ENCODE data around the gene C8B.

C8B gene

GRCh38 chr1:56915960-56916359, 49.9 kb downstream of the C8B start:
- Mint-ChIP-seq H3K9me3 (no peaks in the 10 kb centered on the region), H3K4me3 (no peak overlapping the region), H3K4me1 (ENCODE audit: low read depth) (no peaks in the 10 kb centered on the region), H3K36me3 (ENCODE audit: low read depth) (no peaks in the 10 kb centered on the region), H3K27ac (no peak overlapping the region), H3K27me3 (ENCODE audit: low read depth) (no peaks in the 10 kb centered on the region)
- DNase-seq (ENCODE audit: low spot score) = no peak

GRCh38 chr1:56912325-56912724, 53.5 kb downstream of the C8B start:
- Mint-ChIP-seq H3K27ac (no peak overlapping the region), H3K9me3 (no peaks in the 10 kb centered on the region), H3K36me3 (ENCODE audit: low read depth) (no peaks in the 10 kb centered on the region), H3K4me3 (no peak overlapping the region), H3K27me3 (ENCODE audit: low read depth) (no peaks in the 10 kb centered on the region), H3K4me1 (ENCODE audit: low read depth) (peaks cover 2% of the 10 kb centered on the region)
- DNase-seq (ENCODE audit: low spot score) = no peak

DNA sequence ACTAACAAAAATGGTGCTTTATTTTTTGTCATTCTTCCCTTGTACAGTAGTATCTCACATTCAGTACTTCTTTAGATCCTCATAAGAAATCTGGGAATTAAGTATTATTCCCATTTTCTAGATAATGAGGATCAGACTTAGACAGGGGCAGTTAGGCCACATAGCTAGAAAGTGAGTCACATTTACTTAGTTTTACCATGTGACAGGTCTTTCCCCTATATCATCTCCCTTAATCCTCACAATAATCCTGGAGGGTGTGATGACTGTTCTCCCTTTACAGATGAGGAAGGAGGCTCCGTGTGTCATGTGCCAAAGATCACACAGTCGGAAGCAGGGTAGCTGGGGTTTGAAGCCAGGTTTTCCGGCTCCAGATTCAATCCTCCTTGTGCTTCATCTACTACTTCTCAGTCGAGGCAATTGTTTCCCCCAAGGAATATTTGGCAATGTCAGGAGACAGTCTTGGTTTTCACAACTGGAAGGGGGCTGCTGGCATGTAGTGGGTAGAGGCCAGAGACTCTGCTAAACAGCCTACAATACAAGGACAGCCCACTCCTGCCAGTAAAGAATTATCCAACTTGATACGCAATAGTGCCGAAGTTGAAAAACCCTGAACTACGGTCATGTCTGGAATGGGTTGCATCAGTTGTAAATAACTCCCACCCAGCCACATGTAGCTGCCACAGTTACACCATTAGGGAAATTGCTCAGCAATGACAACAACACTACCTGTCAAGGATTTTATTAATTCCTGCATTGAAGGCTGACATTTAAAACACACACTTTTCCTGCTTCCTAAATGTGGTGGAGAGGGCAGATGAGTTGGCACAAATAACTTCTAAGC, 54.5 kb downstream of the C8B start:
- Mint-ChIP-seq H3K4me3 (no peak overlapping the region), H3K36me3 (ENCODE audit: low read depth) (no peaks in the 10 kb centered on the region), H3K4me1 (ENCODE audit: low read depth) (peaks cover 2% of the 10 kb centered on the region), H3K27ac (no peak overlapping the region), H3K9me3 (no peaks in the 10 kb centered on the region), H3K27me3 (ENCODE audit: low read depth) (no peaks in the 10 kb centered on the region)
- DNase-seq (ENCODE audit: low spot score) = no peak

- peaks cover 2% of the 10 kb centered on the region for H3K4me1 Mint-ChIP-seq (ENCODE audit: low read depth)
- no peaks in the 10 kb centered on the region for H3K9me3 Mint-ChIP-seq
- H3K27ac Mint-ChIP-seq = no peak overlapping the region
- no peaks in the 10 kb centered on the region for H3K36me3 Mint-ChIP-seq (ENCODE audit: low read depth)
- no peak for DNase-seq (ENCODE audit: low spot score)
- H3K4me3 Mint-ChIP-seq = no peak overlapping the region
- H3K27me3 Mint-ChIP-seq (ENCODE audit: low read depth) = no peaks in the 10 kb centered on the region
These were observed 55.3 kb downstream of the C8B start for GRCh38 chr1:56910441-56910985.

DNA sequence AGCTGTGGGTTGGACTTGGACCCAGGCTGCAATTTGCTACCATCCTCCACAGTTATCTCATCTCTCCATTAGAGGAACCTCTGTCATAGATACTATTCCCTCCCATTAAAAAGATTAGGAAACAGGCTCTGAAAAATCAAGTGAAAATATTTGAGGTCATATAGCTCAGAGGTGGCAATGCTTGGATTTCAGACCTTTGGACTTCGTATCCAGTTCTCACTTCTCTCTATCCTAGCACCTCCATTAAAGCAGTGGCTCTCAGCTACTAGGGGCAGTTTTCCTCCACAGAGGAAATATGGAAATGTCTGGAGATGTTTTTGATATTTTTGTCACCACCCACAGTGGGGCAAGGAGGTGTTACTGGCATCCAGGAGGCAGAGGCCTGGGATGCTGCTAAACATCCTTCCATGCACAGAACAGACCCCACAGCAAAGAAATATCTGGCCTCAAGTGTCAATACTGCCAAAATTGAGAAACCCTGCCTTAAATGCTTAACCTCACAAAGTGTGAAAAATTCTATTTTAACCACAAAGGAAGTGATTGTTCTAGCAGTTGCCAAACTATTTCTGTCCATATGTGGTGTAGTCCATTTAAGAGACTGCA, 57.1 kb downstream of the C8B start:
- Mint-ChIP-seq H3K4me3 (no peak overlapping the region), H3K27ac (no peak overlapping the region), H3K4me1 (ENCODE audit: low read depth) (peaks cover 2% of the 10 kb centered on the region), H3K36me3 (ENCODE audit: low read depth) (no peaks in the 10 kb centered on the region), H3K9me3 (no peaks in the 10 kb centered on the region), H3K27me3 (ENCODE audit: low read depth) (no peaks in the 10 kb centered on the region)
- no peak for DNase-seq (ENCODE audit: low spot score)

GRCh38 chr1:56905667-56906066, 60.1 kb downstream of the C8B start:
- Mint-ChIP-seq H3K27me3 (ENCODE audit: low read depth) (no peaks in the 10 kb centered on the region), H3K9me3 (no peaks in the 10 kb centered on the region), H3K36me3 (ENCODE audit: low read depth) (no peaks in the 10 kb centered on the region), H3K27ac (no peak overlapping the region), H3K4me3 (no peak overlapping the region), H3K4me1 (ENCODE audit: low read depth) (peaks cover 2% of the 10 kb centered on the region)
- DNase-seq (ENCODE audit: low spot score) = no peak

GRCh38 chr1:56904663-56905397, 61.0 kb downstream of the C8B start:
- Mint-ChIP-seq H3K4me3 (no peak overlapping the region), H3K27ac (no peak overlapping the region), H3K27me3 (ENCODE audit: low read depth) (no peaks in the 10 kb centered on the region), H3K9me3 (no peaks in the 10 kb centered on the region), H3K36me3 (ENCODE audit: low read depth) (no peaks in the 10 kb centered on the region), H3K4me1 (ENCODE audit: low read depth) (peaks cover 2% of the 10 kb centered on the region)
- DNase-seq (ENCODE audit: low spot score) = no peak

DNA sequence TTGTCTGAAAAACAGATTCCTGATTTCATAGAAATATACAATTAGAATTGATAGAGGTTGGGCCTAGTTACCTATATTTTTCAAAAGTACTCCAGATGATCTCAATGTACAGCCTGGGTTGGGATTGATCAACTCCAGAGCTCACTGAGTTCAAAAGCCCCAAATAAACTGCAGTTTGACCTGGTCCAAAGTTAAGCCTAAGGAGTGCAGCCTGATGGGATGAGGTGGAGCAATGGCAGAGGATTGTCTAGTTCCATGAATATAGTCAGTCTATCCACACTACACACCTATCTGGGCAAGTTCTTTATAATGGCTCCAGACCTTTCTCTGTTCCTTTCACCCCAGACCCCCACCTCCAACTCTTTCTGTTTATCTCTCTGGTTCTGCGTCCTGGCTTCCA, 62.0 kb downstream of the C8B start:
- H3K27me3 Mint-ChIP-seq (ENCODE audit: low read depth) = no peaks in the 10 kb centered on the region
- no peaks in the 10 kb centered on the region for H3K36me3 Mint-ChIP-seq (ENCODE audit: low read depth)
- no peaks in the 10 kb centered on the region for H3K4me1 Mint-ChIP-seq (ENCODE audit: low read depth)
- H3K4me3 Mint-ChIP-seq = no peak overlapping the region
- H3K9me3 Mint-ChIP-seq = no peaks in the 10 kb centered on the region
- no peak for DNase-seq (ENCODE audit: low spot score)
- no peak overlapping the region for H3K27ac Mint-ChIP-seq

GRCh38 chr1:56901716-56902115, 64.1 kb downstream of the C8B start:
- H3K27ac Mint-ChIP-seq = no peak overlapping the region
- no peaks in the 10 kb centered on the region for H3K27me3 Mint-ChIP-seq (ENCODE audit: low read depth)
- no peaks in the 10 kb centered on the region for H3K4me1 Mint-ChIP-seq (ENCODE audit: low read depth)
- no peak overlapping the region for H3K4me3 Mint-ChIP-seq
- DNase-seq (ENCODE audit: low spot score) = no peak
- H3K9me3 Mint-ChIP-seq = no peaks in the 10 kb centered on the region
- H3K36me3 Mint-ChIP-seq (ENCODE audit: low read depth) = no peaks in the 10 kb centered on the region

- no peak for DNase-seq (ENCODE audit: low spot score)
- Mint-ChIP-seq H3K9me3 (no peaks in the 10 kb centered on the region), H3K27ac (no peak overlapping the region), H3K27me3 (ENCODE audit: low read depth) (no peaks in the 10 kb centered on the region), H3K4me3 (no peak overlapping the region), H3K36me3 (ENCODE audit: low read depth) (no peaks in the 10 kb centered on the region), H3K4me1 (ENCODE audit: low read depth) (no peaks in the 10 kb centered on the region)
These were observed 66.9 kb downstream of the C8B start for GRCh38 chr1:56898879-56899278.

DNA sequence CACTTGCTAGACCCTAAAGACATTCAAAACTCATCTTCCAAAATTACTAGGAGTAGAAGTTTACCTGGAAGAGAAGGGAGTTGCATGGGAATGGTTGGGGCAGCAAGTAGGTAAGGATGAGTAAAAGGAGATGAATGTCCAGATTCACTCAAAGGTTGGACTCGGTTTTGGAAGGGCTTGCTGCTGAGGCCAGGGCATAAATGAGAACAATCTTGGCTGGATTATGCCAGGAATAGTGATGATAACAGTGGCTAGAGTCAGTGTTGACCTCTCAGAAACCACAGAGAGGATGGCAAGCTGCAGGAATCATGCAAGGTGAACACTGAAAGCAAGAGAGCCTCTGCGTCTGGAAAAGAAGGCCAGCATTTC, 67.8 kb downstream of the C8B start:
- no peak for DNase-seq (ENCODE audit: low spot score)
- H3K27me3 Mint-ChIP-seq (ENCODE audit: low read depth) = no peaks in the 10 kb centered on the region
- no peak overlapping the region for H3K4me3 Mint-ChIP-seq
- no peaks in the 10 kb centered on the region for H3K9me3 Mint-ChIP-seq
- H3K4me1 Mint-ChIP-seq (ENCODE audit: low read depth) = no peaks in the 10 kb centered on the region
- no peak overlapping the region for H3K27ac Mint-ChIP-seq
- no peaks in the 10 kb centered on the region for H3K36me3 Mint-ChIP-seq (ENCODE audit: low read depth)

DNA sequence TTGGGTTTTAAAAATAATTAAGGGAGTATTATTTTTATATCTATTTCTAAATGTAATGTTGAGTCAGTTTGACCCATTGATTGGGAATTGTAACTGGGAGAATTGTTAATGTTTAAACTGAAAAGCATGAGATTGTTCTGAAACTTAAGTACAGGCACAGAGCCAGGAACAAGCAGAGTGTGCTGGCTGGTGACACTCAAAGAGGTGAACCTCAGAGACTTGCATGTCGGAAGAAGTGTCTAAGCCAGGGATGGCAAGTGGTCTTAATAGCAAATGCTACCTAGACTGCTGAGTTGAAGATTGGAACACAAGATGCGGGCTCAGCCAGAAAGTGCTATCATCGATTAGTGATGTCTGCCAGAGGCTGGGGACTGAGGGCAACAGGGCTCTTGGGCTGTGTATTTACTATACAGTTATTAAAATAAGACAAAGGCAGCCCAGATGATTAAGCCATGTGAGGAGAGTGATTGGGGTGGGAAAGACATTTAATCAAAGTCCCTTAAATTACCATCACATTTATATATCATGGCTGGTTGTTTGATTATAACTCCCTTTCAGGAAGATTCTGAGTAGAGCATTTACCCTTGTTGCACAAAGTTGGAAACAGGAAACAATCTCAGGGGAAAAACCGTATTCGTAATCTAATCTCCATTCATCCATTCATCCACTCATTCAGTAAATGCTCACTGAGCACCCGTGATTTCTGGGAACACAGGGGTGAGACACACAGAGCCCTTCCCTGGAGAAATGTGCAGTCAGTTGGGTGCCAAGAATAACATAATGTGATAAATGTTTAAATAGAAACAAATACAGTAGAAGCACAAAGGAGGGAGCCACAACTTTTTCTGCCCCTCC, 68.4 kb downstream of the C8B start:
- DNase-seq (ENCODE audit: low spot score) = no peak
- Mint-ChIP-seq H3K36me3 (ENCODE audit: low read depth) (no peaks in the 10 kb centered on the region), H3K27me3 (ENCODE audit: low read depth) (no peaks in the 10 kb centered on the region), H3K9me3 (no peaks in the 10 kb centered on the region), H3K27ac (no peak overlapping the region), H3K4me1 (ENCODE audit: low read depth) (no peaks in the 10 kb centered on the region), H3K4me3 (no peak overlapping the region)

DNA sequence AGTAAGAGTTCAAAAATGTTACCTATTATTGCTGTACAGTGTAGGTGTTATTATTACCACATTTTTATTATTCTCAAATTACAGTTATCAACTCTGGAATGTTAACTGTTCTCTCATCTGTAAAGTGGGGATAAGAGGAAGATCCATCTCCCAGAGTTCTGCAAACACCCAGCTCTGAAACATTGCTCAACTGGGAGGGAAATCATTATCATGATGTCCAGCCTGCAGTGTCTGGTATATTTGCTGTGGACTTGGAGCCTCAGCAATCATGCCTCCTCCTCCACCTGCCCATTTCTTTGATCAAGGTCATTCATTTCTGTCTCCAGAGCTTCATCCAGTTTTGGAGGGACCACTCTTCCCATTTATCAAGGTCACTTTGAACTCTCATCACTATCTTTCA, 71.8 kb downstream of the C8B start:
- H3K36me3 Mint-ChIP-seq (ENCODE audit: low read depth) = no peaks in the 10 kb centered on the region
- no peak for DNase-seq (ENCODE audit: low spot score)
- no peaks in the 10 kb centered on the region for H3K9me3 Mint-ChIP-seq
- H3K4me3 Mint-ChIP-seq = no peak overlapping the region
- H3K27me3 Mint-ChIP-seq (ENCODE audit: low read depth) = no peaks in the 10 kb centered on the region
- no peak overlapping the region for H3K27ac Mint-ChIP-seq
- H3K4me1 Mint-ChIP-seq (ENCODE audit: low read depth) = no peaks in the 10 kb centered on the region

All from T-helper 2 cell treated with Interferon-gamma antibody and Interleukin-4, amounts not matched to agents 5 μg/mL and 100 μg/mL, for 36 hours (primary cell).